HG03103 (cell line): ENCODE results near the gene TIMM23B.
A peak's percentile ranks its signal among the peaks of the same experiment; 100 is the strongest.
"Not testable (repeated sequence)": the region's sequence is repeated elsewhere in the genome, so short reads cannot be mapped to it uniquely, and the experiment has no call there.

ENCODE experiments used
- ATAC-seq: cut with Tn5 transposase; IDR thresholded peaks from one replicate; pipeline ENCODE4 v1.9.1; 2021; ENCODE audit warnings: low read depth; ENCODE audit not compliant: unreplicated experiment

TIMM23B gene, protein sequence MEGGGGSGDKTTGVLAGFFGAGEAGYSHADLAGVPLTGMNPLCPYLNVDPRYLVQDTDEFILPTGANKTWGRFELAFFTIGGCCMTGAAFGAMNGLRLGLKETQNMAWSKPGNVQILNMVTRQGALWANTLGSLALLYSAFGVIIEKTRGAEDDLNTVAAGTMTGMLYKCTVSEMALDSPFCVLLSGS

DNA sequence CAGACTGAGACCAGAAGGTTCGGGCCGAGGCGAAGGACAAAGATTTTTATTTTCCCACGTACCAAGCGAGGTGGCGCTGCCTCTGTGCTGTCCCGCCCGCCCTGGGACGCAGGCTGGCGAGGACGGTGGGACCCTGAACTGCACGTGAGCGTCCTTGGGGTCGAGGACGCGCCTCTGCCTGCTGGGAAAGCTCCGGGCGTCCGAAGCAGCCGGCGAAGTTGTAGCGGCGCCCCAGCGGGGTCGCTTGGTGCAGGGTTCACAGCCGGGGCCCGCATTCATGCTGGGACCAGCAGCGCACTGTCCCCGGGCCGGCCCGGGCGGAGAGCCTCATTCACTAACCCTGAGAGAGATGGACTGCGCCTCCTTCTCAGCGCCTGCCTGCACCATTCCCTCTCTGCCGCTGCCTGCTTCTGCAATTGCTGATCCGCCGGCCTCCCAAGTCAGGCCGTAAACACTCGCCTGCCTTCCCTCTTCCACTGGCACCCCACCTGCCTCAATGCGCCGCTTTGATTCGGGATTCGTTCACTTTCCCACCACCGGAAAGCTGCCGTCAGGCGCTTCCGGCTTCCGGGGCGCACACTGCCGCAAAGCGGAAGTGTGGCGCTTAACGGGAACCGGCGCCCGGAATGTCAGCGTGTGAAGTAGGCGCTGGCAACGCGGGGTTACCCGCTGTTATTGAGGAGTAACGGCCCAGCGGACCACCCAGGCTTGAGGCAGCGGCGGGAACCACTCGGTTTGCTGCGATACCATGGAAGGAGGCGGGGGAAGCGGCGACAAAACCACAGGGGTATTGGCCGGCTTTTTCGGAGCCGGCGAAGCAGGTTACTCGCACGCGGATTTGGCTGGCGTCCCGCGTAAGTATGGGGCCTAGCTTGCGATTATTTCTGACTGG, at the start of gene TIMM23B, which contains the start of gene PARG:
Gene TIMM23B, plus strand, starts transcription at position 607 of the 892 bp plus-strand sequence. Its CDS starts 142 bp downstream, at position 749.
Gene PARG, minus strand, starts transcription at position 581 of the 892 bp plus-strand sequence. Its CDS starts 302 bp downstream, at position 279.
- ATAC-seq: peak; percentile 61

DNA sequence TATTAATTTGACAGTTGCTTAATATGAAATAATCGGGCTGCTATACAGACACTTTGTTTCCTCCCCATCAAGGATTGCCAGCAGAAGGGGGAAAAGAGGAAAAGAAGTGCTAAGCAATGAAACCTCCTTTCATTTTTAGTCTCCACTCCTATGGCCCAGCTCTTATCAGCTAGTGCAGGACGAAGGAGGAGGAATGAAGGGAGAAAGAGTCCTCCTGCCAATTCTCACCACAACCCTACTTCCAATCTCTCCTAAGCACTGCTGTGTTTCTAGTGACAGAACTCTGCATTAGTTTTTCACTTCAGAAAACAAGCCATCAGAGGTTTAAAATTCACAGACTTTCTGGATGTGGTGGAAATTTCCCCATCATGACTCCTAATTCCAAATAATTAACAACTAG, 41.9 kb upstream of the TIMM23B start:
- not testable (repeated sequence) for ATAC-seq

DNA sequence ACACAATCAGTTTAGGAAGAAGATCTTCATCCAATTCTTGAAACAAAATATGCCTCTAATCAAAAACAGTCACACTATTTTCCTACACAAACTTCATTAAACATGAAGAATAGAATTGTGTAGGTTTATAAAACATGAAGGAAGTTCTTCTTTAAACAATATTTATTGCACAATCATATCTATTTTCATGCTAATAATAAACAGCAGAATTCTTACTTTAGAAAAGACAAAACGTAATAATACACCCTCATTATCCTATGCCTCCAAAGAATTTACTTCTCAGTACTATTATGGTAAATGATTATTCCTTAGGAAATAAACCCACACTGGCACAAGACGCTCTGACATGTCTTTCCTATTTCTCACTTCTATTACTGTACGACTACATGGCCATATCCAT, 41.4 kb upstream of the TIMM23B start:
- ATAC-seq: not testable (repeated sequence)

DNA sequence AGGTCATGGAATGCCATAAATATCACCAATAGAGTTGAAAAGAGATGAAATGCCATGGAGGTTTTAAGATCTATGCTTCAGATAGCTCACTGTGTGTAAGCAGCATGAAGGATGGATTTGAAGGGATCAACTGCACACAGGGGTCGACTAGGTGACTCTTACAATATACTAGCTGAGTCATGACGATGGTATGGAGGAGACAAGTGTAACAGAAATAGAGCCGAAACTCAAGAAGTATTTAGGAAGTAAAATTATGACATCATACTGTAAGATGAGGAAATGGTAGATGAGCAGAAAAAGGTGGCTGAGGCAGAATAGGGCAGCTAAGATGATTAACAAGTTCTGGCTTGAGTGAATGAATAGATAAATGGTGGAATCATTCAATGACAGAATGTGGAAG, 38.0 kb upstream of the TIMM23B start:
- not testable (repeated sequence) for ATAC-seq

DNA sequence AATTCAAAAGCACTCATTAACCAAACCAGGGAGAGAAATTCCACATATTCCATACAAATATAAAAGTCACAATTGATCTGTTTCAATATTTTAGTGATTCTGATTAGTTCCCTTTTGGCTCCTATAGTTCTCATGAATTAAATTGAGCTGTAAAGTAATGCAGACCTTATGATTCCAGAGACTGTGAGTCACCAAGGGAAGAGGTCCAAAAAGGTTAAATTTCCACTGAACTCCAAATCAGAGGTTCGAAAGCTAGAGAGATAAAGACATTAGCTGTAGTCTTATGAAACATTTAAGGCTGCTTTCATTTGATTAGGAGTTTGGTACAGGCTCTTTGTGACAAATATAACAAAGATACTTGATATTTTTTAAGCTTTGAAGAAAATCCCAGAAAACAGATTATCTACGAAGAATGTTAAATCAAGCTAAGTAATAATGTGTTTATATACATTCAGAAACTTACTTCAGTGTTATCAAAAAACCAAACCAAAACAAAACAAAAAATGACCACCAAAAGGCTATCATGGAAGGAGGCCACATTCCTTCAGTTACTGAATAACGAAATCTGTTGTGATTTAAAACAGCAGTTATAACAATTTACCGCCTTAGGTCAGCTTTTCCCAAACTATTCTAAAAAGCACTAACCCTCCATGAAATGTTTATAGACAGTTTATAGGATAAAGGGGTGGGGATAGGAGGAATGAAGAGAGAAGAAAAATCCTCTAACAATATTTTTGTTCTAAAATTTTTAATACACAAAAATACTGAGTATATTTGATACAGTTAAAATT, 33.4 kb upstream of the TIMM23B start:
- ATAC-seq: not testable (repeated sequence)

DNA sequence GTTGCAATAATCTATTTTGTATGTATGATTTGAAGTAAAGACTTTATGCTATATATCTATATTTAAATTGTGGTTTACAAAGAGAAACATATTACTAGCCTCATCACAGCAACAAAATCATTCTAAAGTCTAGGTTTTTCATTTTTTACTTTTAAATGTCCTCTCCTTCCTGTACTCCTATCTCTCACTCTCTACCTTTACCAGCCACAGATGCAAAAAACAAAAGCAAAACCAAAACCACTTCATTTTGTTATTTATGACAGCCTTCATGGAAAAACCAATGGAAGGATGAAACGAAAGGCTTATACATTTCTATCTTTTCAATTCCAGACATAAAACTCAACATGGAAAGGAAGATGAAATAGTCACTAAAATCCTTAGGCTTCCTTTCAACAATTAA, 31.6 kb upstream of the TIMM23B start:
- not testable (repeated sequence) for ATAC-seq

DNA sequence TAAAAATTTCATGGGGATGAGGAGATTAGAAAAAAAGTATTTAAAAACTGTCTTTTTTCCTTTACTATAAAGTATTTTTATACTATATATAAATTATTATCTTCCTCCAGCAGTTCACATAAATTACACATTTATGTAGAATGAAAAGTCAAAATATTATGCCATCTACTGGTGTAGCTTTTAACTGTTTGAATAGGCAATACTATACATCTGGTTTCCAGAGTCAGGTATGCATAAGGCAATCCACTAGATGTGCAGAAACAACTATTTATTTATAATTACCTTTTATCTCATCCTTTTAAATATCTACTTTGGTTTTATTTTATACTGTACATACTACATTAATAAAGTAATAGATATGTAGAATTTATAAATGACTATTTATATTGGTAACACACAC, 25.4 kb upstream of the TIMM23B start:
- ATAC-seq: not testable (repeated sequence)

DNA sequence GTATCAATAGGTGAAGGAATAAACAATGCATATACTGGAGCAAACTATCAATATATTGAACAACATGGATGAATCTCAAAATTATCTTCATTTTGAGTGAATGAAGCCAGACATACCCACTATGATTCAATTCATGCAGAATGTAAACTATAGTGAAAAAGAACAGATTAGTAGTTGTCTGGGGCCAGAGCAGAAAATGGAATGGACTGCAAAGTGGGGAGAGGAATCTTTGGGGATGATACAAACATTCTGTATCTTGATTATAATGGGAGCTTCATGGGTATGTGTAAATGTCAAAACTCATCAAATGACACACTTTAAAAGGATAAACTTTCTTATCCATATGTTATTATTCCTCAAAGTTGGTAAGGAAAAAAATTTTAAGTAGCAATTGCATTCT, 23.9 kb upstream of the TIMM23B start:
- not testable (repeated sequence) for ATAC-seq

DNA sequence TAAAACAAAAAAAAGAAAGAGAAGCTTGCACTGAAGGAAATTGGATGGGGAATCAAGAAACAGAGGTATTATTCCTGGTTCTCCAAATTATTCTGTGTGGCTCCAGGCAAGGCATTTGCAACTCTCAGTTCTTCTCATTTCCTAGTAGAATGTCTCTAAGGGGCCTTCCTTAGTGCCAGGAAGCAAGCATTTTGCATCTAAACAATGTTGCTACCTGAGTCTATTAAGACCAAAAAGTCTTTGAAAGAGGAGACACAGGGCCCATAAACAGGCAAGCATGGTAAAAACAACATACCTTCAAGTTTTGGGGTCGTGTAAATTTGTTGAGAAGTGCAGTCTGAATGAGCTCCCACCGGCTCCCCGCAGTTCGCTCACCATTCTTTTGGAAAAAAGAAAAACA, 19.8 kb upstream of the TIMM23B start:
- ATAC-seq: not testable (repeated sequence)

DNA sequence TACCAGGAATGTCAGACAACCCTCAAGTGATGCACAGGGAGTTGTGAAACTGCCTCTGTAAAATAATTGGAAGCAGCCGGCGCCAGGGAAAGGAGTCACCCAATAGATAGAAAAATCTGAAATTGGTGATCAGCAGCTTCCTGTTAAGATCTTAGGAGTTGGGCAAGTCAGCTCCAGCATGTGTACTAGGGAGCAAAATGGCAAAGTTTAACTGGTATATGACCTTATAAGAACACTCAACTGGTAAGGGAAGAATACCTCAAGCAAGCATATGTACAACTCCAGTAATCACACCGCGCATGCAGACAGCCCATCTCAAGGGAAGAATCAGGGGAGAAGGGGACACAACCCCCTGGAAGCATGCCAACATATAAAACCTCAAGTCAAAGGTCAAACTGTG, 18.3 kb upstream of the TIMM23B start:
- ATAC-seq: not testable (repeated sequence)

DNA sequence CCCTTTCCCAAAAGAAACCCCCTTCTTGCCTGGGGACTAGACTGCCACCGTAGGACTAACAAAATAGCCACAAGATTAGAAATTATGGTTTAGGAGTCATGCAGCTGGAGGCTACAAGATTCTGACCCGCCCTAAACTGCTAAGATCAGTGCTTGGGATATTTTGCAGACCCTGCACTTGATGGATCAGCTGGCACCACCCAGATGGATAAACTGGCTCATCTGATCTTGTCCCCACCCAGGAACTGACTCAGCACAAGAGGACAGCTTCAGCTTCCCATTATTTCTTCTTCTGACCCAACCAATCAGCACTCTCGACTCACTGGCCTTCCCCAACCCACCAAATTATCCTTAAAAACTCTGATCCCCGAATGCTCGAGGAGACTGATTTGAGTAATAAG, 10.6 kb upstream of the TIMM23B start:
- ATAC-seq: not testable (repeated sequence)

DNA sequence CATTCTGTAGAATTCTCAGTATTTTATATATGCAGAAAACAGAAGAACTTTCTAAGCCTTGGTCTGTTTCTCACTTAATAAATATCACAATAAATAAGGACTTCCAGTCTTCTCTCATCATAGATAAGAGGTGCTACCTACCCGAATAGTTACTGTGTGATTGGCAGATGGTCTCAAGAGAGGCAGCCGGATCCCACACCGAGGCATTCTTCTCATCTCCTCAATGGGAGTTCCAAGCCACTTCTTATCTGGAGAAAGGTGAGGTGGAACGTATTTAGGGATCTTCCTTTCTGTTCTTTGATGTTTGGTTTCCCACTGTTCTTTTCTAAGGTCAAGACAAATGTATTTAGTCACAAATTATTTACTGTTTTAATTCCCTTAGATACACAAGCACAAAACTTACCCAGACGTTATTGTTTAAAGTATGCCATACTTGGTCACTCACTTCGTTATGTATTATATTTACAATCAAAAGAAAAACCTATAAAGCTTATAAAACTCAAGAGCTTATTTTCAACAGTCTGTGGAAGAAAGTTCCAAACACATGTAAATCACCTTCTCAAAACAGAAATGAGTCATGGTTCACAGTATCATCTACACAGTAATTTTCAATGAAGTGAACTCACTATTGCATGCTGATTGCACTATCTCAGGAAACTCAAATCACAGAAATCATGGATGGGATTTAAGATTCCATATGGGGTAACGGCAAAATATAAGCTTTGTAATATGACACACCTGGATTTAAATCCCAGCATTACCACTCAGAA, 9.7 kb upstream of the TIMM23B start:
- ATAC-seq: not testable (repeated sequence)

DNA sequence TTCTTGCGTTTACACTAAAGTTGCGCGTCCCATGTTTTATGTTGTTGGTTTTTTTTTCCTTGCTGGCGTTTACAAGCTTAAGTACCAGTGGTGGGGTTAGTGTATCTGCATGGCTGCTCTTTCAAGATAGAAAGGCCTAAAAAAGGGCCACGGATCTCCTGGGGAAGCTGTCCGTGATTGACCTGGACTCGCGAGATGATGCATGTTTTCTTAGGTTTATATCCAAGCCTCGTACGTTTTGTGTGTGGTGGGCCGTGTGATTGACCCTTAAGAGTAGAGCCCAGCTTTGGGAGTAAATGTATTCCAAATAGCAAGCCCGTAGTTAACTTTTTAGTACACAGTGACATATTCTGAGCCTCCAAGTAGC, 469 bp downstream of the TIMM23B start:
- ATAC-seq: peak; percentile 4

DNA sequence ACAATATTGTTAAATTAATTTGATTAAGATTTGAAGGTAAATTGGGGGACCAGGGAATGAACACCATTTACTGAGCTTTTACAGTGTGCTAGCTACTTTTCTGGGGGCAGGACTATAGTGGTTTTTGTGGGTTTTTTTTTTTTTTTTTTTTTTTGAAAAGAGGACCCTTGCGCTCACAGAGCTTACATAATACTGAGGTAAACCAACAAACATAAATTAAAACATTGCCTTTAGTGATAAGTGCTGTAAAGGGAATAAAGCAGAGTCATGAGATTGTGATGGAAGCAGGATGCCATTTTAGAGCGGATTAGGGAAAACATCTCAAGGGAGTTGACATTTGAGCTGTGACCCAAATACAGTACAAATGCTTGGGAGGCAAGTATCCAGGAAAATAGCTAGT, 1.8 kb downstream of the TIMM23B start:
- not testable (repeated sequence) for ATAC-seq

DNA sequence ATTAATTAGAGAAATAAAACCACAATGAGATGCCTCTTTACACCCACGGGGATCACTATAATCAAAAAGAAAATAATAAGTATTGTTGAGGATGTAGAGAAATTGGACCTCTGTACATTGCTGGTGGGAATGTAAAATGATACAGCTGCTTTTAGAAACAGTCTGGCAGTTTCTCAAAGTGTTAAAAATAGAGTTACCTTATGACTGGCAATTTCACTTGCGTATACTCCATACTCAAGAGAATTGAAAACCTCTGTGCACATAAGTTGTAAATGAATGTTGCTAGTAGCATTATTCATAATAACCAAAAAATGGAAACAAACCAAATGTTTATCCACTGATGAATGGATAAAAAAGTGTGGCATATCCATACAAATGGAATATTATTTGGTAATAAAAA, 6.3 kb downstream of the TIMM23B start:
- peak; percentile 76 for ATAC-seq

DNA sequence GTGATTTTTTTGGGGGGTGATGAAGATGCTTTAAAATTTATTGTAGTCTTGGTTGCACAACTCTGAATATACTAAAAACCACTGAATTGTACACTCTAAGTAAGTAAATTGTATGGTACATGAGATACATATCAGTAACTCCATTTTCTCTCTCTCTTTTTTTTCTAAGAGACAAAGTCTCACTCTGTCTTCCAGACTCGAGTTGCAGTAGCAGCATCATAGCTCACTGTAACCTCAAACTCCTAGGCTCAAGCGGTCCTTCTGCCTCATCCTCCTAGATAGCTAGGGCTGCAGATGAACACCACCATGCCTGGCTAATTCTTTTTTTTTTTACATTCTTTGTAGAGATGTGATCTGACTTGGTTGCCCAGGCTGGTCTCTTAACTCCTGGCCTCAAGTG, 6.9 kb downstream of the TIMM23B start:
- not testable (repeated sequence) for ATAC-seq

DNA sequence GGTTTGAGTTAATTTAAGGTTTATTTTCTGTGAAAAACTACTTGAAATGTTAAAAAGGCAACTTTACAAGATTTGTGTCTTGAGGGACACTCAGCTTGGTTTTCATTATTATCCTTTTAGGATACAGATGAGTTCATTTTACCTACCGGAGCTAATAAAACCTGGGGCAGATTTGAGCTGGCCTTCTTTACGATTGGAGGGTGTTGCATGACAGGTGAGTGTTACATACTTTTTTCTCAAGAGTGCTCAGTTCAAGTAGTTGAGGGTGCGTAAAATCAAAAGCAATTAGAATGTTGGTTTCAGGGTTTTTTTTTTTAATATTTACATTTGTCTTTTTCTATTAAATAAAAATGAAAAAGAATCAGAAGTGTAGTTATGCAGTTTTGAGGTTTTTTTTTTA, 10.2 kb downstream of the TIMM23B start:
- ATAC-seq: not testable (repeated sequence)

DNA sequence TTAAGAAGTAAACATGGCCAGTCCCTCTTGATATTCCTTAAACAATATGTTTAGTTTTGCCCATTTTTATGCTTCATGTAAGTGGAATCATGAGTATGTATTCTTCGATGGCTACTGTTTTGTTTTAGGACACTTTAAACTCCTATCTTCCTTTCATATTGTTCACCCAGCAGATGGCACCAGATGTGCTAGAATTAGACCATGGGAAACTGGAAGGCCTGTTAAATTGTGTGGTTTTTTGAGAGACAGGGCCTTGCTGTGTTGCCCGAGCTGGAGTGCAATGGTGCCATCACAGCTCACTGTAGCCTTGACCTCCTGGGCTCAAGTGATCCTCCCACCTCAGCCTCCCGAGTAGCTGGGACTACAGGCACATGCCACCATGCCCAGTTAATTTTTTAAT, 11.3 kb downstream of the TIMM23B start:
- ATAC-seq: not testable (repeated sequence)

DNA sequence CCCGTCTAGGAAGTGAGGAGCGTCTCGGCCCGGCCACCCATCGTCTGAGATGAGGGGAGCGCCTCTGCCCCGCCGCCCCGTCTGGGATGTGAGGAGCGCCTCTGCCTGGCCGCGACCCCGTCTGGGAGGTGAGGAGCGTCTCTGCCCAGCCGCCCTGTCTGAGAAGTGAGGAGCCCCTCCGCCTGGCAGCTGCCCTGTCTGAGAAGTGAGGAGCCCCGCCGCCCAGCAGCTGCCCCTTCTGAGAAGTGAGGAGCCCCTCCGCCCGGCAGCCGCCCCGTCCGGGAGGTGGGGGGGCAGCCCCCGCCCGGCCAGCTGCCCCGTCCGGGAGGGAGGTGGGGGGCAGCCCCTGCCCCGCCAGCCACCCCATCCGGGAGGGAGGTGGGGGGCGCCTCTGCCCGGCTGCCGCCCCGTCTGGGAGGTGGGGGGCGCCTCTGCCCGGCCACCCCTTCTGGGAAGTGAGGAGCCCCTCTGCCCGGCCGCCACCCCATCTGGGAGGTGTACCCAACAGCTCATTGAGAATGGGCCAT, 28.5 kb downstream of the TIMM23B start:
- ATAC-seq: not testable (repeated sequence)

DNA sequence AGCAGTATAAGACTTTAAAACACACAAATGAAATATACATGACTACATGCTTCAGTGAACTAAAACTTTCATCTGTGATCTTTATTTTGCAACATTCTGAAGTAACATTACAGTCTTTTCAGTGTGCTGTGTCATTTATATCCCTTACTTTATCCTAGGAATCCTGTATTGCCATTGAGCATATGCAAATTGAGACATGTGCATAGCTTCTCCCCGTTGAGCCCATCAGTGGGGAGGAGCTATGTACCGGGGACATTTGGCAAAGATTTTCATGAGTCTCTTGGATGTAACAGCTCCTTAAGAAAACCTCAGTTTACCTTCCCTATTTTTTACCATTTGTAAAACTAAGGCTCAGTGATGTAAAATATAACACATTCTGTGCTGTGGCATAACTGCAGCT, 29.6 kb downstream of the TIMM23B start:
- ATAC-seq: not testable (repeated sequence)
